Activated CD4-positive, alpha-beta memory T cell treated with anti-CD3 and anti-CD28 coated beads for 36 hours (primary cell): Measurements from ENCODE around the gene SKOR1. TPM values are rescaled to one million over a fixed set of nuclear protein-coding genes. Genes with fewer than 3 reads are reported as not detected.

Experiments used
- CTCF ChIA-PET: fragments of 350-600 bp; sonication (Branson Sonifier 250); formaldehyde crosslinking; loops from one replicate; lab custom pipeline; 2021; ENCODE audit warnings: antibody characterized with exemption, inconsistent platforms; lab: Charles Lee
- POLR2A ChIA-PET: fragments of 350-600 bp; sonication (Branson Sonifier 250); formaldehyde crosslinking; loops from one replicate; lab custom pipeline; 2021; ENCODE audit warnings: antibody characterized with exemption; lab: Charles Lee
- DNase-seq: peaks from one replicate; pipeline ENCODE4 v3.0.0-alpha.2; 2020
- H3K27ac Mint-ChIP-seq: one replicate; pipeline ENCODE4 v1.8.0; 2021; ENCODE audit warnings: mixed read lengths
- H3K27me3 Mint-ChIP-seq: one replicate; pipeline ENCODE4 v1.8.0; 2021; ENCODE audit warnings: mixed read lengths
- H3K36me3 Mint-ChIP-seq: one replicate; pipeline ENCODE4 v1.8.0; 2021; ENCODE audit warnings: mixed read lengths
- H3K4me1 Mint-ChIP-seq: one replicate; pipeline ENCODE4 v1.8.0; 2021; ENCODE audit warnings: low read depth, mixed read lengths
- H3K4me3 Mint-ChIP-seq: one replicate; pipeline ENCODE4 v1.8.0; 2021; ENCODE audit warnings: mild to moderate bottlenecking, mixed read lengths
- H3K9me3 Mint-ChIP-seq: one replicate; pipeline ENCODE4 v1.8.0; 2021; ENCODE audit warnings: mixed read lengths
- intact Hi-C: fragments of 100-400 bp; cut with micrococcal nuclease; formaldehyde crosslinking; loops from one replicate; pipeline ENCODE4 v1.15.1; 2023
- total RNA-seq, 2 experiments: library from RNA; stranded (reverse); gene quantifications; one replicate each; pipeline ENCODE4 v1.2.3, GENCODE V29; 2021

SKOR1 gene
- total RNA-seq, 2 experiments from 2014 or later, result 0.12 TPM

- no peak for DNase-seq
- H3K27ac Mint-ChIP-seq, result no peak overlapping the region
- peaks cover 10% of the 10 kb centered on the region for H3K9me3 Mint-ChIP-seq
- H3K27me3 Mint-ChIP-seq, result no peaks in the 10 kb centered on the region
- no peak overlapping the region for H3K4me3 Mint-ChIP-seq
- intact Hi-C loops, result no loop called here
- peaks cover 3% of the 10 kb centered on the region for H3K4me1 Mint-ChIP-seq
- CTCF ChIA-PET, result interaction anchor here (0.6 to 2.2 kb wide), 3 partner anchors 25 to 368 kb away, joined by 3 to 5 read pairs (median 3); no protein-coding TSS in a partner anchor
- H3K36me3 Mint-ChIP-seq, result peaks cover 11% of the 10 kb centered on the region
- POLR2A ChIA-PET, result interaction anchor here (0.6 kb wide), 1 partner anchor 197 kb away, joined by 3 read pairs; no protein-coding TSS in a partner anchor
These were observed 25.5 kb upstream of the SKOR1 start for GRCh38 chr15:67799801-67800205.

GRCh38 chr15:67801142-67801541, 24.2 kb upstream of the SKOR1 start:
- Mint-ChIP-seq H3K27ac (no peak overlapping the region), H3K36me3 (peaks cover under 1% of the 10 kb centered on the region), H3K9me3 (no peaks in the 10 kb centered on the region), H3K4me1 (no peaks in the 10 kb centered on the region), H3K4me3 (no peak overlapping the region), H3K27me3 (no peaks in the 10 kb centered on the region)
- no peak for DNase-seq
- ChIA-PET CTCF (interaction anchor here (1.7 kb wide), 1 partner anchor 26 kb away, joined by 3 read pairs; no protein-coding TSS in a partner anchor), POLR2A (no interaction called here)
- intact Hi-C loops, result no loop called here

GRCh38 chr15:67801926-67802914, 23.1 kb upstream of the SKOR1 start:
- CTCF ChIA-PET, result no interaction called here
- H3K4me3 Mint-ChIP-seq, result no peak overlapping the region

GRCh38 chr15:67803299-67803698, 22.0 kb upstream of the SKOR1 start:
- POLR2A ChIA-PET, result no interaction called here
- CTCF ChIA-PET, result no interaction called here
- no peaks in the 10 kb centered on the region for H3K27me3 Mint-ChIP-seq
- H3K27ac Mint-ChIP-seq, result no peak overlapping the region
- no peaks in the 10 kb centered on the region for H3K4me1 Mint-ChIP-seq
- no peak overlapping the region for H3K4me3 Mint-ChIP-seq
- no peaks in the 10 kb centered on the region for H3K9me3 Mint-ChIP-seq
- no peak for DNase-seq
- peaks cover 5% of the 10 kb centered on the region for H3K36me3 Mint-ChIP-seq
- intact Hi-C loops, result no loop called here

More at GRCh38 chr15:67801926-67802914, 23.1 kb upstream of the SKOR1 start:
- Mint-ChIP-seq H3K4me1 (no peaks in the 10 kb centered on the region), H3K27me3 (no peaks in the 10 kb centered on the region), H3K36me3 (no peaks in the 10 kb centered on the region), H3K27ac (no peak overlapping the region), H3K9me3 (no peaks in the 10 kb centered on the region)
- DNase-seq, result no peak
- intact Hi-C loops, result no loop called here
- POLR2A ChIA-PET, result no interaction called here

- ChIA-PET CTCF (interaction anchor here (1.0 kb wide), 1 partner anchor 348 kb away, joined by 3 read pairs; no protein-coding TSS in a partner anchor), POLR2A (no interaction called here)
- Mint-ChIP-seq H3K27me3 (no peaks in the 10 kb centered on the region), H3K9me3 (no peaks in the 10 kb centered on the region), H3K36me3 (peaks cover 5% of the 10 kb centered on the region), H3K27ac (no peak overlapping the region), H3K4me1 (no peaks in the 10 kb centered on the region), H3K4me3 (no peak overlapping the region)
- DNase-seq, result no peak
- intact Hi-C loops, result no loop called here
These were observed 21.1 kb upstream of the SKOR1 start for GRCh38 chr15:67803996-67804843.

GRCh38 chr15:67805008-67805665, 20.2 kb upstream of the SKOR1 start:
- CTCF ChIA-PET, result interaction anchor here (1.0 kb wide), 1 partner anchor 349 kb away, joined by 3 read pairs; no protein-coding TSS in a partner anchor
- DNase-seq, result no peak
- H3K4me1 Mint-ChIP-seq, result no peaks in the 10 kb centered on the region
- no peaks in the 10 kb centered on the region for H3K27me3 Mint-ChIP-seq
- H3K36me3 Mint-ChIP-seq, result peaks cover 5% of the 10 kb centered on the region
- no peak overlapping the region for H3K4me3 Mint-ChIP-seq
- POLR2A ChIA-PET, result no interaction called here
- H3K27ac Mint-ChIP-seq, result no peak overlapping the region
- H3K9me3 Mint-ChIP-seq, result no peaks in the 10 kb centered on the region
- intact Hi-C loops, result no loop called here

GRCh38 chr15:67805666-67806516, 19.4 kb upstream of the SKOR1 start:
- no peak overlapping the region for H3K27ac Mint-ChIP-seq
- ChIA-PET POLR2A (no interaction called here), CTCF (no interaction called here)
- H3K4me3 Mint-ChIP-seq, result no peak overlapping the region
- H3K4me1 Mint-ChIP-seq, result no peaks in the 10 kb centered on the region
- no peaks in the 10 kb centered on the region for H3K27me3 Mint-ChIP-seq
- H3K9me3 Mint-ChIP-seq, result no peaks in the 10 kb centered on the region
- H3K36me3 Mint-ChIP-seq, result peaks cover 5% of the 10 kb centered on the region
- intact Hi-C loops, result no loop called here
- DNase-seq, result no peak

- no peak for DNase-seq
- H3K4me3 Mint-ChIP-seq, result no peak overlapping the region
- no peaks in the 10 kb centered on the region for H3K9me3 Mint-ChIP-seq
- H3K36me3 Mint-ChIP-seq, result peaks cover 5% of the 10 kb centered on the region
- intact Hi-C loops, result no loop called here
- no peaks in the 10 kb centered on the region for H3K27me3 Mint-ChIP-seq
- H3K27ac Mint-ChIP-seq, result no peak overlapping the region
- POLR2A ChIA-PET, result no interaction called here
- H3K4me1 Mint-ChIP-seq, result no peaks in the 10 kb centered on the region
- CTCF ChIA-PET, result no interaction called here
These were observed 18.8 kb upstream of the SKOR1 start for GRCh38 chr15:67806536-67806935.

GRCh38 chr15:67807141-67807540, 18.2 kb upstream of the SKOR1 start:
- DNase-seq, result no peak
- H3K27ac Mint-ChIP-seq, result no peak overlapping the region
- intact Hi-C loops, result no loop called here

GRCh38 chr15:67807836-67808235, 17.5 kb upstream of the SKOR1 start:
- Mint-ChIP-seq H3K27ac (no peak overlapping the region), H3K36me3 (peaks cover 5% of the 10 kb centered on the region), H3K27me3 (no peaks in the 10 kb centered on the region), H3K9me3 (no peaks in the 10 kb centered on the region), H3K4me1 (no peaks in the 10 kb centered on the region), H3K4me3 (no peak overlapping the region)
- POLR2A ChIA-PET, result no interaction called here
- intact Hi-C loops, result no loop called here
- no peak for DNase-seq
- CTCF ChIA-PET, result no interaction called here

More at GRCh38 chr15:67807141-67807540, 18.2 kb upstream of the SKOR1 start:
- Mint-ChIP-seq H3K4me1 (no peaks in the 10 kb centered on the region), H3K4me3 (no peak overlapping the region), H3K36me3 (peaks cover 5% of the 10 kb centered on the region), H3K27me3 (no peaks in the 10 kb centered on the region), H3K9me3 (no peaks in the 10 kb centered on the region)
- ChIA-PET POLR2A (no interaction called here), CTCF (no interaction called here)

GRCh38 chr15:67808821-67809220, 16.5 kb upstream of the SKOR1 start:
- H3K27ac Mint-ChIP-seq, result no peak overlapping the region
- intact Hi-C loops, result no loop called here
- CTCF ChIA-PET, result no interaction called here

More at GRCh38 chr15:67808821-67809220, 16.5 kb upstream of the SKOR1 start:
- Mint-ChIP-seq H3K9me3 (no peaks in the 10 kb centered on the region), H3K36me3 (peaks cover 5% of the 10 kb centered on the region), H3K4me3 (no peak overlapping the region), H3K4me1 (no peaks in the 10 kb centered on the region), H3K27me3 (no peaks in the 10 kb centered on the region)
- DNase-seq, result no peak
- POLR2A ChIA-PET, result no interaction called here
